K562 (cell line): Measurements from ENCODE around the gene NDRG4.

Source experiments
- HDGF ChIP-seq: fragments of 450-650 bp; IDR thresholded peaks from 2 replicates; pipeline ENCODE4 v1.6.1; 2016
- IFI16 ChIP-seq: fragments of 250-450 bp; sonication (Bioruptor Pico); IDR thresholded peaks from 2 replicates; pipeline ENCODE4 v2.1.2; 2022; ENCODE audit warnings: mild to moderate bottlenecking, inconsistent platforms
- RBM25 ChIP-seq: fragments of 200-400 bp; formaldehyde crosslinking; IDR thresholded peaks from 2 replicates; pipeline ENCODE4 v1.6.1; 2018; ENCODE audit warnings: low read length, low read depth, moderate library complexity; ENCODE audit not compliant: severe bottlenecking
- ZNF232 ChIP-seq: sonication (generic); formaldehyde crosslinking; IDR thresholded peaks from 2 replicates; pipeline ENCODE4 v1.8.0; 2022; ENCODE audit warnings: mild to moderate bottlenecking, missing genetic modification reagents
- ZNF253 ChIP-seq: fragments of 250-450 bp; sonication (Bioruptor Pico); conservative IDR thresholded peaks from 2 replicates; pipeline ENCODE4 v1.6.1; 2021; ENCODE audit warnings: mild to moderate bottlenecking
- ZNF57 ChIP-seq: fragments of 450-650 bp; formaldehyde crosslinking; IDR thresholded peaks from 2 replicates; pipeline ENCODE4 v1.4.0; 2020; ENCODE audit warnings: mild to moderate bottlenecking, moderate library complexity
- TF ChIP-seq, protein P1 (sequence below), 3 experiments: IDR thresholded peaks in 2 of 3; conservative IDR thresholded peaks in 1 of 3; 2 replicates each; pipeline ENCODE4 v1.5.1; 2011 to 2012; ENCODE audit warnings: low read length in 3 of 3, mild to moderate bottlenecking in 3 of 3, control low read depth in 2 of 3, improper control_type of control experiment in 1 of 3, inconsistent platforms in 1 of 3, low read depth in 1 of 3, mixed read lengths in 1 of 3, moderate library complexity in 1 of 3; ENCODE audit not compliant: insufficient read depth in 2 of 3
- TF ChIP-seq, protein P2 (sequence below), 3 experiments: fragments of 200-800 bp in 1 of 3; sonication (Bioruptor generic) in 1 of 3; sonication (generic) in 1 of 3; formaldehyde crosslinking in 1 of 3; IDR thresholded peaks; 2 replicates each; pipeline versions ENCODE4 v1.6.1 to v1.8.0; 2016 to 2022; ENCODE audit warnings: mild to moderate bottlenecking in 2 of 3, missing compliant biosample characterization in 2 of 3, missing genetic modification characterization in 2 of 3, missing genetic modification reagents in 1 of 3
- TF ChIP-seq, protein P3 (sequence below): conservative IDR thresholded peaks from 2 replicates; pipeline ENCODE4 v1.6.1; 2011; ENCODE audit warnings: low read depth, mild to moderate bottlenecking, low read length; ENCODE audit not compliant: control insufficient read depth
- TF ChIP-seq, protein P4 (sequence below): sonication (generic); formaldehyde crosslinking; IDR thresholded peaks from 2 replicates; pipeline ENCODE4 v1.8.0; 2022; ENCODE audit warnings: missing genetic modification reagents, mild to moderate bottlenecking, borderline replicate concordance

GRCh38 chr16:58533751-58534470 is 34.0 kb downstream of the NDRG4 start:
- TF ChIP-seq ZNF57 (CRISPR knock-in tag) = no peak
- no peak for TF ChIP-seq HDGF
- TF ChIP-seq ZNF253 (CRISPR knock-in tag) = no peak
- TF ChIP-seq, protein P1, sequence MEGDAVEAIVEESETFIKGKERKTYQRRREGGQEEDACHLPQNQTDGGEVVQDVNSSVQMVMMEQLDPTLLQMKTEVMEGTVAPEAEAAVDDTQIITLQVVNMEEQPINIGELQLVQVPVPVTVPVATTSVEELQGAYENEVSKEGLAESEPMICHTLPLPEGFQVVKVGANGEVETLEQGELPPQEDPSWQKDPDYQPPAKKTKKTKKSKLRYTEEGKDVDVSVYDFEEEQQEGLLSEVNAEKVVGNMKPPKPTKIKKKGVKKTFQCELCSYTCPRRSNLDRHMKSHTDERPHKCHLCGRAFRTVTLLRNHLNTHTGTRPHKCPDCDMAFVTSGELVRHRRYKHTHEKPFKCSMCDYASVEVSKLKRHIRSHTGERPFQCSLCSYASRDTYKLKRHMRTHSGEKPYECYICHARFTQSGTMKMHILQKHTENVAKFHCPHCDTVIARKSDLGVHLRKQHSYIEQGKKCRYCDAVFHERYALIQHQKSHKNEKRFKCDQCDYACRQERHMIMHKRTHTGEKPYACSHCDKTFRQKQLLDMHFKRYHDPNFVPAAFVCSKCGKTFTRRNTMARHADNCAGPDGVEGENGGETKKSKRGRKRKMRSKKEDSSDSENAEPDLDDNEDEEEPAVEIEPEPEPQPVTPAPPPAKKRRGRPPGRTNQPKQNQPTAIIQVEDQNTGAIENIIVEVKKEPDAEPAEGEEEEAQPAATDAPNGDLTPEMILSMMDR (IDR thresholded peaks at IDR 0.05 in 2 of 3, conservative IDR thresholded peaks at IDR 0.05 in 1 of 3; ENCODE audit: insufficient read depth in 2 of 3, low read depth in 1 of 3, low read length in 3 of 3) = no peak
- TF ChIP-seq RBM25 = no peak
- TF ChIP-seq ZNF232 = no peak
- TF ChIP-seq IFI16 (CRISPR knock-in tag) = no peak
- TF ChIP-seq, protein P2, sequence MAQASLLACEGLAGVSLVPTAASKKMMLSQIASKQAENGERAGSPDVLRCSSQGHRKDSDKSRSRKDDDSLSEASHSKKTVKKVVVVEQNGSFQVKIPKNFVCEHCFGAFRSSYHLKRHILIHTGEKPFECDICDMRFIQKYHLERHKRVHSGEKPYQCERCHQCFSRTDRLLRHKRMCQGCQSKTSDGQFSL (CRISPR knock-in tag; IDR thresholded peaks at IDR 0.05) = no peak
- TF ChIP-seq, protein P2 (tag; IDR thresholded peaks at IDR 0.05) = no peak
- TF ChIP-seq, protein P3, sequence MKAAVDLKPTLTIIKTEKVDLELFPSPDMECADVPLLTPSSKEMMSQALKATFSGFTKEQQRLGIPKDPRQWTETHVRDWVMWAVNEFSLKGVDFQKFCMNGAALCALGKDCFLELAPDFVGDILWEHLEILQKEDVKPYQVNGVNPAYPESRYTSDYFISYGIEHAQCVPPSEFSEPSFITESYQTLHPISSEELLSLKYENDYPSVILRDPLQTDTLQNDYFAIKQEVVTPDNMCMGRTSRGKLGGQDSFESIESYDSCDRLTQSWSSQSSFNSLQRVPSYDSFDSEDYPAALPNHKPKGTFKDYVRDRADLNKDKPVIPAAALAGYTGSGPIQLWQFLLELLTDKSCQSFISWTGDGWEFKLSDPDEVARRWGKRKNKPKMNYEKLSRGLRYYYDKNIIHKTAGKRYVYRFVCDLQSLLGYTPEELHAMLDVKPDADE = no peak
- TF ChIP-seq, protein P4, sequence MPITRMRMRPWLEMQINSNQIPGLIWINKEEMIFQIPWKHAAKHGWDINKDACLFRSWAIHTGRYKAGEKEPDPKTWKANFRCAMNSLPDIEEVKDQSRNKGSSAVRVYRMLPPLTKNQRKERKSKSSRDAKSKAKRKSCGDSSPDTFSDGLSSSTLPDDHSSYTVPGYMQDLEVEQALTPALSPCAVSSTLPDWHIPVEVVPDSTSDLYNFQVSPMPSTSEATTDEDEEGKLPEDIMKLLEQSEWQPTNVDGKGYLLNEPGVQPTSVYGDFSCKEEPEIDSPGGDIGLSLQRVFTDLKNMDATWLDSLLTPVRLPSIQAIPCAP (CRISPR knock-in tag) = no peak
